Measurements from ENCODE around the gene DES. TPM values are rescaled to one million over a fixed set of nuclear protein-coding genes. Genes with fewer than 3 reads are reported as not detected.

DES gene
- total RNA-seq, 1 donor from 2014 or later: 9.3 TPM

- DNase-seq (ENCODE audit: extremely low spot score, unreplicated experiment): no peak
- Mint-ChIP-seq H3K4me1 (ENCODE audit: unreplicated experiment) (peaks cover 52% of the 10 kb centered on the region), H3K36me3 (no peaks in the 10 kb centered on the region), H3K4me3 (no peak overlapping the region), H3K27ac (peak overlapping the region; percentile 55), H3K27me3 (peaks cover 9% of the 10 kb centered on the region), H3K9me3 (no peaks in the 10 kb centered on the region)
- peak; percentile 96 for TF ChIP-seq CTCF (conservative IDR thresholded peaks at IDR 0.05)
Observed at GRCh38 chr2:219402665-219403515, 15.3 kb upstream of the DES start.

- Mint-ChIP-seq H3K4me1 (ENCODE audit: unreplicated experiment) (peaks cover 53% of the 10 kb centered on the region), H3K27ac (no peak overlapping the region), H3K27me3 (peaks cover 12% of the 10 kb centered on the region), H3K9me3 (no peaks in the 10 kb centered on the region), H3K4me3 (no peak overlapping the region), H3K36me3 (no peaks in the 10 kb centered on the region)
- TF ChIP-seq CTCF (conservative IDR thresholded peaks at IDR 0.05): no peak
- no peak for DNase-seq (ENCODE audit: extremely low spot score, unreplicated experiment)
Observed at GRCh38 chr2:219403861-219404260, 14.3 kb upstream of the DES start.

GRCh38 chr2:219404291-219404910, 13.8 kb upstream of the DES start:
- TF ChIP-seq CTCF (conservative IDR thresholded peaks at IDR 0.05): no peak
- peaks cover 48% of the 10 kb centered on the region for H3K4me1 Mint-ChIP-seq (ENCODE audit: unreplicated experiment)
- H3K4me3 Mint-ChIP-seq: no peak overlapping the region

GRCh38 chr2:219404954-219405353, 13.2 kb upstream of the DES start:
- Mint-ChIP-seq H3K4me1 (ENCODE audit: unreplicated experiment) (peaks cover 44% of the 10 kb centered on the region), H3K4me3 (no peak overlapping the region), H3K27me3 (peaks cover 17% of the 10 kb centered on the region), H3K36me3 (no peaks in the 10 kb centered on the region), H3K9me3 (no peaks in the 10 kb centered on the region), H3K27ac (no peak overlapping the region)
- no peak for TF ChIP-seq CTCF (conservative IDR thresholded peaks at IDR 0.05)
- no peak for DNase-seq (ENCODE audit: extremely low spot score, unreplicated experiment)

More at GRCh38 chr2:219404291-219404910, 13.8 kb upstream of the DES start:
- Mint-ChIP-seq H3K27ac (no peak overlapping the region), H3K27me3 (peaks cover 12% of the 10 kb centered on the region), H3K9me3 (no peaks in the 10 kb centered on the region), H3K36me3 (no peaks in the 10 kb centered on the region)
- no peak for DNase-seq (ENCODE audit: extremely low spot score, unreplicated experiment)

GRCh38 chr2:219405451-219405850, 12.7 kb upstream of the DES start:
- no peak overlapping the region for H3K4me3 Mint-ChIP-seq
- H3K36me3 Mint-ChIP-seq: no peaks in the 10 kb centered on the region
- no peak for TF ChIP-seq CTCF (conservative IDR thresholded peaks at IDR 0.05)
- peaks cover 17% of the 10 kb centered on the region for H3K27me3 Mint-ChIP-seq
- no peak overlapping the region for H3K27ac Mint-ChIP-seq
- peaks cover 39% of the 10 kb centered on the region for H3K4me1 Mint-ChIP-seq (ENCODE audit: unreplicated experiment)
- H3K9me3 Mint-ChIP-seq: no peaks in the 10 kb centered on the region
- no peak for DNase-seq (ENCODE audit: extremely low spot score, unreplicated experiment)
